ENCODE data around the gene PLXNC1.

PLXNC1 gene

DNA sequence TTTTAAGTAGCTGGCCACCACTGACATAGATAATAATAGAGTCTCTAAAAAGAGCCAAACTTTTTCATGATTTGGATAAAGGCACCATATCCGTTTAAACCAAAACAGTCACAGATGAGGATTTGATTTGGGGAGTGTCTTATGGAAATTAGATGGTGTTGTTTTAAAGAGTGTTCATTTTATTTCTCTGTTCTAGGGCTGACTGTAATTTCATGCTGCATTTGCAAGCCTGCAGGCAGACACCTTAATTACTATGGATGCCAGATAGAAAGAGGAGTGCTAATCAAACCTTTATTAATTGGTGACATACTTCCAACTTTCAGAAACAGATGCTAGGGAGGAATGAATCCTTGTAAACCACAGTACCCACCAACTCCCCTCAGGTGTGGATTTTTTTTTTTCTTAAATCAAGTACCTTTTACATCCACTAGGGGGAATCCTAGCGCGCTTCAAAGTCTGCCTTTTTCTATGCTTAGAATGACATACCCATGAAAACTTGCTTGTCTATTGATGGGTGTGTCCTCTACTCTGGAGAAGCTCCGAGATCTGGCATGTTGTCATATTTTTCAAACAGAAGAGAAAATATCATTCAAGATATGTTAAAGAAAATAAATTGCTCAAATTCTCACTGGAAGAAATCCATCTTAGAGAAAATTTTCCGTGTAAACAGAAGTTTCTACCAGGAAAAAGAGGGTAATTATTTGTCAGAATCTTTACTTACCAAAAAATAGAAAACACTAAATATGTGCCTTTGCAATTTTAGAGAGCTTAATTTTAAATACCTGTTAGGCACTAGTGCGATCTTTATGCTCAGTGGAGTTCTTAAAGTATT is 14.2 kb upstream of the PLXNC1 start:
- DNase-seq (ENCODE audit: low read depth in 2 of 2) = no peak

GRCh38 chr12:94135896-94136295 is 12.5 kb upstream of the PLXNC1 start:
- no peak for DNase-seq (ENCODE audit: low read depth in 2 of 2)

GRCh38 chr12:94139816-94140215 is 8.6 kb upstream of the PLXNC1 start:
- no peak for DNase-seq (ENCODE audit: low read depth in 2 of 2)

GRCh38 chr12:94140556-94140955 is 7.8 kb upstream of the PLXNC1 start:
- peak; percentile 33 to 43 for DNase-seq (ENCODE audit: low read depth in 2 of 2)

DNA sequence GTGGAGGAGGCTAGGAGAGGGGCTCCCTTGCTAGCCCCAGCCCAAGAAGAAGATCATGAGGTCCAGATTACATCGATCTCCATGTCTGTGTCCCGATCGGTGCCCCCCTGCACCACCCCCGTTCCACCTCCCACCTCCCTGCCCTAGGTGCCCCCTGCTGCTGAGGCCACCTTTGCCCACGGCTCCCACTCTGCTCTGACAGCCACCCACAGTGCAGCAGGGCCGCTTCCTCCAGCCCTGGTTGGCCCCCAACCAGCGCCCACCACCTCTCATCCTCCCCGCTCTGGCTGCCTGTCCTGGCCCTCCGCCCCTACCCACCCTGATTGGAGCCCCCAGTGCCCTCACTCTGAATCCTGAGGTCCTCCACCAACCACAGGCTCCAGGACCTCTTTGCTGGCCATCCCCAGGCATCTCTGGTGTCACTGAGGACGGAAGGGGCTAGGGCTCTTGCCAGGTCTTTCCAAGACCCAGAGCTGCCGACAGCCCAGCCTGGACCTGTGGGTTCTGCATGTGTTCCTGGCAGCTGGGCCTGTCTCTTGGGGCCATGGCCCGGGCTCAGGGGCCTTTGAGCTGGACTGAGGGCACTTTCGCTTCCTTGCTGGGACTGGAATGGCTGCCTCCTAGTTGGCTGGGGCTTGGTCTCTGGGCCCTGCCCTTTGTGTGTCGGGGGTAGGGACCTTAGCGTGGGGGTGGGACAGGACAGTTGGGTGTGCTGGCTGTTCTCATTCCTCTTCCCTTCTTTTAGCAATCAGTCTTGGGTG is 7.2 kb upstream of the PLXNC1 start:
- no peak for DNase-seq (ENCODE audit: low read depth in 2 of 2)

DNA sequence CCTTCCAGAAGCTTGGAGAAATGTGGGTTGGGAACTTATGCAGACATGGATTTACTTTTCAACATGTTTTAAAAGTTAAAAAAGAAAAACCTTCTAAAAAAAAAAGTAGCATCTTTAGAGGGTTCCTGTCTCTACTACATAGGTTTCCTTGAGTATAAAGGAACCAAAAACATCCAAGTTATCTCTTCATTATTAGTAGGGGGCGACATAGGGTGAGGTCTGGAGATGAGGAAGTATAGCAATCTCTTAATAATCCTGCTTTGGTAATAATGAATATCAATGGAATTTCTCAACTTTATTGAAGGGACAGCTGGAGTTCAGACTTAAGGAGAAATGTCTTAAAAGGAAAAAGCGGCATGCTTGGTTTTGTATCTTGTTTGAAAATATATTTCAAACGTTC is 6.5 kb upstream of the PLXNC1 start:
- DNase-seq (ENCODE audit: low read depth in 2 of 2) = no peak

DNA sequence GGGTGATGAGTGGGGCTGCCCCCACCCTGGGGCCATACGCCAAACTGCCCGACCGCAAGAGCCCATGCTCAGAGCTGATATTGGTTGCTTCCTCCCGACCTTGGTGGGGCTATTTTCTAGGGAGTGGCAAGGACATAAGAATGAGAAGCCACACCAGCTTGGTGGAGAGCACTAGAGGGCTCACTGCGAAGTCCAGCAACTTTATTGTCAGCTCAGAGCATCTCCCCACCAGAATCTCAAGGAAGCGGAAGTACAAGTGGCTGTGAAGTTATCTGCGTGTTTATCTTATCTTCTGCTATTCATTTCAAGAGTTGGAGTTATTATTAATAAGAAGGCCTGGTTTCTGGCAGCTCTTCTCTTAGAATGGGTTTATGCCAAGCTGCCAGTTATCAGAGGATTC is 4.9 kb upstream of the PLXNC1 start:
- DNase-seq (ENCODE audit: low read depth in 2 of 2) = no peak

- DNase-seq (ENCODE audit: low read depth in 2 of 2) = no peak
Measured at GRCh38 chr12:94143951-94144350, 4.4 kb upstream of the PLXNC1 start.

DNA sequence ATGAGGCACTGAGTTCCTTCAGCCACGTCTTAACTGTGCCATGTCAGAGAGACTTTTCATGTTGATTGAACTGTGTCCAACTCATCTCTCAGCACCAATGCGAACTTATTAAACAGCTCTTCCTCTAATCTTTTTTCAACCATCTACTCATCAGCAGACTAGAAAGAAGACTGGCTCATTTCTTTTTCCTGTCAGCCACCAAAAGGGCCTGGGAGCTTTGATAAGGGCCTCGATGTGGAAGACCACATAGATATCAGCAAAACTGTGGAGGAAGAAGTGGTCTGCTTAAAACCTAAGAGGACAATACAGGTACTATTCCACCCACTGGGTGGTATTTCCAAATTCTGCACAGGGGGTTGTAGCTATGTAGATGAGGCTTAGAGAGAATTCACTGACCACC is 3.6 kb upstream of the PLXNC1 start:
- DNase-seq (ENCODE audit: low read depth in 2 of 2) = no peak

- DNase-seq (ENCODE audit: low read depth in 2 of 2) = no peak
Measured at GRCh38 chr12:94145191-94145983, 3.0 kb upstream of the PLXNC1 start.

DNA sequence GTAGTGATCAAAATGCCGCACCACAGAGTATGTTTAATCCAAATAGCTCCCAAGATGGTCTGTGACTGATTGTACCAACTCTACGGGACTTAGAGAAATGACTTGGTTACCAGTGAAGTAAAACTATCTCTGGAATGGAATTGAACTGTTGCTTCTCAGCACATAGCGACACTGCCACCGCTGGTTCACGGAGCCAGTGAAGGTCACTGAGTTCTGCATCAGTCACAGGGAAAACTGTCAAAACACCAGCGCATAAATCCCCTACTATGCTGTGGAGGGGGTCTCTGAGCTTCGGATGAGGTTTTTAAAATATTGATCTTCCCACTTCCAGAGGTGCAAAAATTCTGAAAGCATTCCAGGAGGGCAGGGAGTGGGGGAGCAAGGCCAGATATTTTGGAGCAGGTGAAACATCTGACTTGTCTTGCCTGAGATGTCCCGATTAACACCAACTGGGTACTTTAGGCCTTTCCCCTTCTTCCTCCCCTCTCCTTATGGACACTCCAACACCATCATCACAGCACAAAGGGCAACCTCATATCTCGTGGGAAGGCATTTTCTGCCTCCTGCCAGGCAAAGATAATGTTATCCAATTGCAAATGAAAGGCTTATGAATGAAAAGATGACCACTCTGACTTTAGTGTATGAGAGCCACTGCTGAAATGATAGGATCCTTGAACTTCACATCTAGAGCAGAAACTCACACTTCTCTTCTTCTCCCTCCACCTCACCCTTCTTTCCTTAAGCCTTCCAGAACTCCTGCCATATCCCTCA is 2.0 kb upstream of the PLXNC1 start:
- DNase-seq (ENCODE audit: low read depth in 2 of 2) = no peak

- DNase-seq (ENCODE audit: low read depth in 2 of 2) = no peak
Measured at GRCh38 chr12:94147387-94147990, 888 bp upstream of the PLXNC1 start.

- DNase-seq (ENCODE audit: low read depth in 2 of 2) = no peak
Measured at GRCh38 chr12:94148739-94149118, 352 bp downstream of the PLXNC1 start.

DNA sequence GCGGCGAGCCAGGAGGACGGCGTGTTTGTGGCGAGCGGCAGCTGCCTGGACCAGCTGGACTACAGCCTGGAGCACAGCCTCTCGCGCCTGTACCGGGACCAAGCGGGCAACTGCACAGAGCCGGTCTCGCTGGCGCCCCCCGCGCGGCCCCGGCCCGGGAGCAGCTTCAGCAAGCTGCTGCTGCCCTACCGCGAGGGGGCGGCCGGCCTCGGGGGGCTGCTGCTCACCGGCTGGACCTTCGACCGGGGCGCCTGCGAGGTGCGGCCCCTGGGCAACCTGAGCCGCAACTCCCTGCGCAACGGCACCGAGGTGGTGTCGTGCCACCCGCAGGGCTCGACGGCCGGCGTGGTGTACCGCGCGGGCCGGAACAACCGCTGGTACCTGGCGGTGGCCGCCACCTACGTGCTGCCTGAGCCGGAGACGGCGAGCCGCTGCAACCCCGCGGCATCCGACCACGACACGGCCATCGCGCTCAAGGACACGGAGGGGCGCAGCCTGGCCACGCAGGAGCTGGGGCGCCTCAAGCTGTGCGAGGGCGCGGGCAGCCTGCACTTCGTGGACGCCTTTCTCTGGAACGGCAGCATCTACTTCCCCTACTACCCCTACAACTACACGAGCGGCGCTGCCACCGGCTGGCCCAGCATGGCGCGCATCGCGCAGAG is 873 bp downstream of the PLXNC1 start:
- DNase-seq (ENCODE audit: low read depth in 2 of 2) = no peak

- DNase-seq (ENCODE audit: low read depth in 2 of 2) = no peak
Measured at GRCh38 chr12:94149781-94150239, 1.4 kb downstream of the PLXNC1 start.

DNA sequence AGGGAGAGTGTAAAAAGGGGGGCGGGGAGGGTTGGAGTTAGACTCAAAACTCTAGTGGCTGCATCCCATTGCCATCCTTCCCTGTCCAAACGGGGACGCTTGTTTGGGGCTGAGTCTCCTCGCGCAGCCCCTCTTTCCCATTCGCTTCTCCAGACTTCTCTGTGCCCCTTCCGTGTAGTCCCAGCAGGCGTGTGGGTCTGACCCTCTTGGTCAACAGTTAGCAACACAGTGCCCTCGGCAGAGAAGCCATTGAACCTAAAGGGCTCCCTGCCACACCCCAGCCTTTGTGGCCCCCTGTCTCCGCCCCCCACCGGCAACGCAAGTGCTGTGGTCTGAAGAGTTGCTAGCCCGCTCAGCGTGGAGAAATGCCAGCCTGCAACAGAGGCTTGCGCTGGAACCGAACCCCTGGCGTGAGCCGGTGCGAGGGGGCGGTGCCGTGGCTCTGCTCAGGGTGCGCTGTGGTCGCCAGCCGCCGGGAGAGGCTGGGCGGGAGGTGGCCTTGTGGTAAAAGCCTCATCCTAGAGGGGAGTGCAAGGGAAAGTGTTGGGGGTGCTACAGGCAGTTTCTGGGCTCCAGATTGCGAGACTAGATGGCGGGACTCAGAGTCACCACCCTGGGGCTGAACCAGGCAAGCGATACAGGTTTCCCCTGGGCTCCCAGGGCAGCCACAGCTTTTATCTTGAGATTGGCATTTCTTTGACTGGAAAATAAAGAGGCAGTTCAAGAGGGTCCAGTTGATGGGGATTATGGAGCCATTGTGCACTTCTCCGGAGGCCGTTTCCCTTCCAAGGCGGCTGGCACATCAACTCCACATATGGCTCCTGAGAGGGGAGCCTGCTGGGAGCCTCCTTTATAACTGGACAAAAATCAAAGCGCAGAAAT is 2.1 kb downstream of the PLXNC1 start:
- DNase-seq (ENCODE audit: low read depth in 2 of 2) = no peak

DNA sequence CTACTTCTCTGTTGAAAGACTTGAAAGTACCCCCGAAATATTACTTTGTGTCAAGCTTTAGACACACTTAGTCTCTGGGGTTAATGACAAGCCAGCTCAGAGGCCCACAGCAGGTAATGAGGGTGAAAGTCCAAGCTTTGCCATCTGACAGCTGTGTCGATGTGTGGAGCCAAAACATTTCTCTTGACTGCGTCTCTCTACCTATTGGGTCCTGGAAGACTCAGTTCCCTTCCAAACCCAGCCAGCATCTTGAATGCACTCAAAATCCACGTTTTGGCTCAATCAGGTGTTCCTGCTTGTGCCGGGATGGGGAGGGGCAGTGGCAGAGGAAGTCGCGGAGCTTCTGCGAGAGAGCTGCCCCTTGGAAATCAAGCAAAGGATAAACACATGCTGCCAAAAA is 3.2 kb downstream of the PLXNC1 start:
- DNase-seq (ENCODE audit: low read depth in 2 of 2) = no peak

GRCh38 chr12:94152292-94153078 is 4.1 kb downstream of the PLXNC1 start:
- DNase-seq (ENCODE audit: low read depth in 2 of 2) = no peak

GRCh38 chr12:94157181-94157580 is 8.8 kb downstream of the PLXNC1 start:
- DNase-seq (ENCODE audit: low read depth in 2 of 2) = no peak

Data from activated CD4-positive, alpha-beta T cell treated with anti-CD3 and anti-CD28 coated beads for 24 hours (primary cell).